ENCODE data around the gene ATP2C1. TPM values are rescaled to one million over a fixed set of nuclear protein-coding genes. Genes with fewer than 3 reads are reported as not detected.

ATP2C1 gene
- total and polyA plus RNA-seq, 2 of the 13 experiments (the other 11 are each of a cell fraction or from before 2014, with no cell fraction given): 32.4 to 37.6 TPM

DNA sequence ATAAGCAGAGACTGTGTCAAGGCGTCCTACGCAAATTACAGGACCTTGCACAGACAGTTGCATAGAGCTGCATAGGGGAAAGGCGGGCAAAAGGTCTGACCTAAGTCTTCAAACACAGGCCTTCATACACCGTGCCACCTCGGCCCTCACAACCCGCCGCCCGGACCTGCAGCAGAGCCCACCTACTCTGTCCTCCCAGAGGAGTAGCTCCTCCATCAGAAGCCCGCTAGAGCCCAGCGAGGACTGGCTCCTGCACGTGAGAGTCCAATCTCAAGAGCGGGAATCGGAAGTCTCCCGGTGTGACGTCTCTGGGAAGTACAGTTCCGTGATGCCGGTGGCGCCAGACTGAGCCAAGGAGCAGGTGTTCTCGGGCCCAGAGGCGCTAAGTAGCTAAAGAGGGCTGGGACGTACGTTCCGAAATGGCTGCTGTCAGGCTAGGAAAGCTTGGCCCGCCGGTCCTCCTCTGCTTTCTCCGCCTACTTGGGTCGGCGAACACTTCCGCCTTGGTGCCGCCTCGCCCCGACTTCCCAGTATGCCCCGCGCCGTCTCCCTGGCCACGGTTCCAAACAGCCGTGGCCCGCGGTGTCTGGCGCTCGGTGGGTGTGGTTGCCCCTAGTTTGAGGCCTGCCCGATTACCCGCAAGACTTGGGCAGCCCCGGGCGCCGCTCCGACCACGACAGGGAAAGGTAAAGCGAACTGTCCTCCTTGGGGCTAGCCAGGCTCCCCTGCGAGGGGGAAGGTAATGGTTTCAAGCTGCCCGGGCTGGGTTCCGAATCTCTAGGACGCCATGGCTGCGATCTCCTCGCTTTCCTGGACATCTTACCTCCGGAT is 132.7 kb downstream of the ATP2C1 start, which contains the start of the genes ASTE1 and NEK11 (continued):
- no peak for TF ChIP-seq ZNF432 (CRISPR knock-in tag; IDR thresholded peaks at IDR 0.05; ENCODE audit: borderline replicate concordance)
- TF ChIP-seq ZNF773 (CRISPR knock-in tag; IDR thresholded peaks at IDR 0.05; ENCODE audit: borderline replicate concordance): no peak
- TF ChIP-seq, protein P1, sequence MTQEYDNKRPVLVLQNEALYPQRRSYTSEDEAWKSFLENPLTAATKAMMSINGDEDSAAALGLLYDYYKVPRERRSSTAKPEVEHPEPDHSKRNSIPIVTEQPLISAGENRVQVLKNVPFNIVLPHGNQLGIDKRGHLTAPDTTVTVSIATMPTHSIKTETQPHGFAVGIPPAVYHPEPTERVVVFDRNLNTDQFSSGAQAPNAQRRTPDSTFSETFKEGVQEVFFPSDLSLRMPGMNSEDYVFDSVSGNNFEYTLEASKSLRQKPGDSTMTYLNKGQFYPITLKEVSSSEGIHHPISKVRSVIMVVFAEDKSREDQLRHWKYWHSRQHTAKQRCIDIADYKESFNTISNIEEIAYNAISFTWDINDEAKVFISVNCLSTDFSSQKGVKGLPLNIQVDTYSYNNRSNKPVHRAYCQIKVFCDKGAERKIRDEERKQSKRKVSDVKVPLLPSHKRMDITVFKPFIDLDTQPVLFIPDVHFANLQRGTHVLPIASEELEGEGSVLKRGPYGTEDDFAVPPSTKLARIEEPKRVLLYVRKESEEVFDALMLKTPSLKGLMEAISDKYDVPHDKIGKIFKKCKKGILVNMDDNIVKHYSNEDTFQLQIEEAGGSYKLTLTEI (CRISPR knock-in tag; conservative IDR thresholded peaks at IDR 0.05): no peak
- TF ChIP-seq YY1 (IDR thresholded peaks at IDR 0.05; ENCODE audit: insufficient read depth, insufficient replicate concordance, low read depth, low read length): peak; percentile 79
- TF ChIP-seq ARNTL (CRISPR knock-in tag; IDR thresholded peaks at IDR 0.05): peak; percentile 78; the same call in 1 of the 2 replicates
- TF ChIP-seq CHD2 (IDR thresholded peaks at IDR 0.05; ENCODE audit: low read depth, low read length): no peak; the same call in 1 of the 2 replicates
- TF ChIP-seq, protein P2, sequence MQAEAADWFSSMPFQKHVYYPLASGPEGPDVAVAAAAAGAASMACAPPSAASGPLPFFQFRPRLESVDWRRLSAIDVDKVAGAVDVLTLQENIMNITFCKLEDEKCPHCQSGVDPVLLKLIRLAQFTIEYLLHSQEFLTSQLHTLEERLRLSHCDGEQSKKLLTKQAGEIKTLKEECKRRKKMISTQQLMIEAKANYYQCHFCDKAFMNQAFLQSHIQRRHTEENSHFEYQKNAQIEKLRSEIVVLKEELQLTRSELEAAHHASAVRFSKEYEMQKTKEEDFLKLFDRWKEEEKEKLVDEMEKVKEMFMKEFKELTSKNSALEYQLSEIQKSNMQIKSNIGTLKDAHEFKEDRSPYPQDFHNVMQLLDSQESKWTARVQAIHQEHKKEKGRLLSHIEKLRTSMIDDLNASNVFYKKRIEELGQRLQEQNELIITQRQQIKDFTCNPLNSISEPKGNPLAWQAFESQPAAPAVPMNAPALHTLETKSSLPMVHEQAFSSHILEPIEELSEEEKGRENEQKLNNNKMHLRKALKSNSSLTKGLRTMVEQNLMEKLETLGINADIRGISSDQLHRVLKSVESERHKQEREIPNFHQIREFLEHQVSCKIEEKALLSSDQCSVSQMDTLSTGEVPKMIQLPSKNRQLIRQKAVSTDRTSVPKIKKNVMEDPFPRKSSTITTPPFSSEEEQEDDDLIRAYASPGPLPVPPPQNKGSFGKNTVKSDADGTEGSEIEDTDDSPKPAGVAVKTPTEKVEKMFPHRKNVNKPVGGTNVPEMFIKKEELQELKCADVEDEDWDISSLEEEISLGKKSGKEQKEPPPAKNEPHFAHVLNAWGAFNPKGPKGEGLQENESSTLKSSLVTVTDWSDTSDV (CRISPR knock-in tag; IDR thresholded peaks at IDR 0.05): no peak; the same call in 1 of the 2 replicates
- TF ChIP-seq FIP1L1 (IDR thresholded peaks at IDR 0.05; ENCODE audit: borderline replicate concordance, insufficient read depth, low read depth, low read length): no peak
- peak; percentile 84 for TF ChIP-seq POLR2G (IDR thresholded peaks at IDR 0.05; ENCODE audit: low read depth, low read length)
- peak; percentile 78 to 86 for TF ChIP-seq POLR2A (IDR thresholded peaks at IDR 0.05; ENCODE audit: insufficient read depth in 1 of 2, low read depth in 2 of 2, low read length in 2 of 2)
- TF ChIP-seq, protein P3, sequence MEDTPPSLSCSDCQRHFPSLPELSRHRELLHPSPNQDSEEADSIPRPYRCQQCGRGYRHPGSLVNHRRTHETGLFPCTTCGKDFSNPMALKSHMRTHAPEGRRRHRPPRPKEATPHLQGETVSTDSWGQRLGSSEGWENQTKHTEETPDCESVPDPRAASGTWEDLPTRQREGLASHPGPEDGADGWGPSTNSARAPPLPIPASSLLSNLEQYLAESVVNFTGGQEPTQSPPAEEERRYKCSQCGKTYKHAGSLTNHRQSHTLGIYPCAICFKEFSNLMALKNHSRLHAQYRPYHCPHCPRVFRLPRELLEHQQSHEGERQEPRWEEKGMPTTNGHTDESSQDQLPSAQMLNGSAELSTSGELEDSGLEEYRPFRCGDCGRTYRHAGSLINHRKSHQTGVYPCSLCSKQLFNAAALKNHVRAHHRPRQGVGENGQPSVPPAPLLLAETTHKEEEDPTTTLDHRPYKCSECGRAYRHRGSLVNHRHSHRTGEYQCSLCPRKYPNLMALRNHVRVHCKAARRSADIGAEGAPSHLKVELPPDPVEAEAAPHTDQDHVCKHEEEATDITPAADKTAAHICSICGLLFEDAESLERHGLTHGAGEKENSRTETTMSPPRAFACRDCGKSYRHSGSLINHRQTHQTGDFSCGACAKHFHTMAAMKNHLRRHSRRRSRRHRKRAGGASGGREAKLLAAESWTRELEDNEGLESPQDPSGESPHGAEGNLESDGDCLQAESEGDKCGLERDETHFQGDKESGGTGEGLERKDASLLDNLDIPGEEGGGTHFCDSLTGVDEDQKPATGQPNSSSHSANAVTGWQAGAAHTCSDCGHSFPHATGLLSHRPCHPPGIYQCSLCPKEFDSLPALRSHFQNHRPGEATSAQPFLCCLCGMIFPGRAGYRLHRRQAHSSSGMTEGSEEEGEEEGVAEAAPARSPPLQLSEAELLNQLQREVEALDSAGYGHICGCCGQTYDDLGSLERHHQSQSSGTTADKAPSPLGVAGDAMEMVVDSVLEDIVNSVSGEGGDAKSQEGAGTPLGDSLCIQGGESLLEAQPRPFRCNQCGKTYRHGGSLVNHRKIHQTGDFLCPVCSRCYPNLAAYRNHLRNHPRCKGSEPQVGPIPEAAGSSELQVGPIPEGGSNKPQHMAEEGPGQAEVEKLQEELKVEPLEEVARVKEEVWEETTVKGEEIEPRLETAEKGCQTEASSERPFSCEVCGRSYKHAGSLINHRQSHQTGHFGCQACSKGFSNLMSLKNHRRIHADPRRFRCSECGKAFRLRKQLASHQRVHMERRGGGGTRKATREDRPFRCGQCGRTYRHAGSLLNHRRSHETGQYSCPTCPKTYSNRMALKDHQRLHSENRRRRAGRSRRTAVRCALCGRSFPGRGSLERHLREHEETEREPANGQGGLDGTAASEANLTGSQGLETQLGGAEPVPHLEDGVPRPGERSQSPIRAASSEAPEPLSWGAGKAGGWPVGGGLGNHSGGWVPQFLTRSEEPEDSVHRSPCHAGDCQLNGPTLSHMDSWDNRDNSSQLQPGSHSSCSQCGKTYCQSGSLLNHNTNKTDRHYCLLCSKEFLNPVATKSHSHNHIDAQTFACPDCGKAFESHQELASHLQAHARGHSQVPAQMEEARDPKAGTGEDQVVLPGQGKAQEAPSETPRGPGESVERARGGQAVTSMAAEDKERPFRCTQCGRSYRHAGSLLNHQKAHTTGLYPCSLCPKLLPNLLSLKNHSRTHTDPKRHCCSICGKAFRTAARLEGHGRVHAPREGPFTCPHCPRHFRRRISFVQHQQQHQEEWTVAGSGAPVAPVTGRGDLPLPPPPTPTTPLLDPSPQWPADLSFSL (CRISPR knock-in tag; IDR thresholded peaks at IDR 0.05): no peak
- TF ChIP-seq, protein P4, sequence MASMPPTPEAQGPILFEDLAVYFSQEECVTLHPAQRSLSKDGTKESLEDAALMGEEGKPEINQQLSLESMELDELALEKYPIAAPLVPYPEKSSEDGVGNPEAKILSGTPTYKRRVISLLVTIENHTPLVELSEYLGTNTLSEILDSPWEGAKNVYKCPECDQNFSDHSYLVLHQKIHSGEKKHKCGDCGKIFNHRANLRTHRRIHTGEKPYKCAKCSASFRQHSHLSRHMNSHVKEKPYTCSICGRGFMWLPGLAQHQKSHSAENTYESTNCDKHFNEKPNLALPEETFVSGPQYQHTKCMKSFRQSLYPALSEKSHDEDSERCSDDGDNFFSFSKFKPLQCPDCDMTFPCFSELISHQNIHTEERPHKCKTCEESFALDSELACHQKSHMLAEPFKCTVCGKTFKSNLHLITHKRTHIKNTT (CRISPR knock-in tag; IDR thresholded peaks at IDR 0.05): no peak
- TF ChIP-seq, protein P5, sequence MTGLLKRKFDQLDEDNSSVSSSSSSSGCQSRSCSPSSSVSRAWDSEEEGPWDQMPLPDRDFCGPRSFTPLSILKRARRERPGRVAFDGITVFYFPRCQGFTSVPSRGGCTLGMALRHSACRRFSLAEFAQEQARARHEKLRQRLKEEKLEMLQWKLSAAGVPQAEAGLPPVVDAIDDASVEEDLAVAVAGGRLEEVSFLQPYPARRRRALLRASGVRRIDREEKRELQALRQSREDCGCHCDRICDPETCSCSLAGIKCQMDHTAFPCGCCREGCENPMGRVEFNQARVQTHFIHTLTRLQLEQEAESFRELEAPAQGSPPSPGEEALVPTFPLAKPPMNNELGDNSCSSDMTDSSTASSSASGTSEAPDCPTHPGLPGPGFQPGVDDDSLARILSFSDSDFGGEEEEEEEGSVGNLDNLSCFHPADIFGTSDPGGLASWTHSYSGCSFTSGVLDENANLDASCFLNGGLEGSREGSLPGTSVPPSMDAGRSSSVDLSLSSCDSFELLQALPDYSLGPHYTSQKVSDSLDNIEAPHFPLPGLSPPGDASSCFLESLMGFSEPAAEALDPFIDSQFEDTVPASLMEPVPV (CRISPR knock-in tag; IDR thresholded peaks at IDR 0.05): peak; percentile 82; the same call in 1 of the 2 replicates

Measured in HepG2 (cell line).